PC-3 (cell line): ENCODE measurements around the gene LOXL4. TPM values are rescaled to one million over a fixed set of nuclear protein-coding genes. Genes with fewer than 3 reads are reported as not detected.

ENCODE experiments used
- ATAC-seq: fragments of 200-7000 bp; cut with Tn5 transposase; 2 replicates; pipeline ENCODE4 v1.9.1; 2020; ENCODE audit warnings: mild to moderate bottlenecking, moderate library complexity
- BruUV-seq: library from RNA; stranded (reverse); fragments of 400-500 nt; replicated peaks from 2 replicates; lab custom pipeline; 2021; lab: Mats Ljungman, UMichigan
- CTCF ChIA-PET: fragments of 300-600 bp; sonication (Branson Sonifier 250); formaldehyde crosslinking; loops from one replicate; lab custom pipeline; 2022; ENCODE audit warnings: antibody characterized with exemption; lab: Charles Lee
- POLR2A ChIA-PET: fragments of 300-600 bp; sonication (Branson Sonifier 250); formaldehyde crosslinking; loops from one replicate; lab custom pipeline; 2022; ENCODE audit warnings: antibody characterized with exemption; ENCODE audit not compliant: unreplicated experiment; lab: Charles Lee
- DNase-seq: peaks from one replicate; pipeline ENCODE4 v3.0.0-alpha.2; 2015
- H2AFZ ChIP-seq: fragments of 300-600 bp; sonication (generic); 2 replicates; pipeline ENCODE4 v1.6.0; 2016; ENCODE audit warnings: antibody characterized with exemption, low read length
- H3F3A ChIP-seq: fragments of 300-600 bp; sonication (generic); one replicate; pipeline ENCODE4 v1.6.0; 2017; ENCODE audit warnings: antibody characterized with exemption, low read length, control low read depth, mild to moderate bottlenecking; ENCODE audit not compliant: unreplicated experiment
- H3K27ac ChIP-seq: fragments of 300-600 bp; sonication (generic); 2 replicates; pipeline ENCODE4 v1.5.1; 2016; ENCODE audit warnings: mild to moderate bottlenecking, low read length
- H3K27me3 ChIP-seq: fragments of 300-600 bp; sonication (generic); 2 replicates; pipeline ENCODE4 v1.6.1; 2016; ENCODE audit warnings: low read length, mixed read lengths
- H3K36me3 ChIP-seq: fragments of 300-600 bp; sonication (generic); 2 replicates; pipeline ENCODE4 v1.6.1; 2016; ENCODE audit warnings: low read depth, mixed run types, low read length, mixed read lengths
- H3K4me1 ChIP-seq: fragments of 300-600 bp; sonication (generic); 2 replicates; pipeline ENCODE4 v1.5.1; 2016; ENCODE audit warnings: low read length; ENCODE audit not compliant: insufficient read depth
- H3K4me2 ChIP-seq: fragments of 300-600 bp; sonication (generic); 2 replicates; pipeline ENCODE4 v1.6.0; 2016; ENCODE audit warnings: low read length
- H3K4me3 ChIP-seq: fragments of 300-600 bp; sonication (generic); 2 replicates; pipeline ENCODE4 v1.5.1; 2016; ENCODE audit warnings: mild to moderate bottlenecking, low read length, mixed read lengths
- H3K79me2 ChIP-seq: fragments of 300-600 bp; sonication (generic); 2 replicates; pipeline ENCODE4 v1.6.1; 2017; ENCODE audit warnings: low read length, mixed read lengths
- H3K9ac ChIP-seq: fragments of 300-600 bp; sonication (generic); 2 replicates; pipeline ENCODE4 v1.6.0; 2016; ENCODE audit warnings: mild to moderate bottlenecking, low read length
- H3K9me2 ChIP-seq: fragments of 300-600 bp; sonication (generic); replicated peaks from 2 replicates; pipeline ENCODE4 v1.6.1; 2016; ENCODE audit warnings: mixed run types, low read length, mixed read lengths
- H3K9me3 ChIP-seq: fragments of 300-600 bp; sonication (generic); 2 replicates; pipeline ENCODE4 v1.6.1; 2016; ENCODE audit warnings: low read length, mixed read lengths
- H4K20me1 ChIP-seq: fragments of 300-600 bp; sonication (generic); 2 replicates; pipeline ENCODE4 v1.6.1; 2016; ENCODE audit warnings: low read length, mixed read lengths
- EZH2 ChIP-seq: fragments of 300-600 bp; sonication (generic); IDR thresholded peaks from one replicate; pipeline ENCODE4 v1.6.1; 2017; ENCODE audit warnings: antibody characterized with exemption, mild to moderate bottlenecking, low read length; ENCODE audit not compliant: unreplicated experiment
- EZH2phosphoT487 ChIP-seq: fragments of 300-600 bp; sonication (generic); IDR thresholded peaks from 2 replicates; pipeline ENCODE4 v1.6.1; 2018; ENCODE audit warnings: mild to moderate bottlenecking, antibody characterized with exemption, low read length, borderline replicate concordance
- intact Hi-C: fragments of 100-400 bp; cut with micrococcal nuclease; formaldehyde crosslinking; loops from 2 replicates; pipeline ENCODE4 v1.9.0; 2023
- total RNA-seq: library from RNA; depleted of rRNA; stranded (reverse); fragments of >200 nt; gene quantifications from 2 replicates; pipeline ENCODE4 v1.2.3, GENCODE V29; 2014
- TF ChIP-seq, protein P1 (sequence below): fragments of 300-600 bp; sonication (generic); conservative IDR thresholded peaks from 2 replicates; pipeline ENCODE4 v1.5.1; 2017; ENCODE audit warnings: antibody characterized with exemption, low read depth, mild to moderate bottlenecking, low read length

The LOXL4 gene
- total RNA-seq, 1 experiment from 2014 or later = 8.2 TPM

GRCh38 chr10:98261436-98262277 lies 6.3 kb downstream of the LOXL4 start:
- intact Hi-C loops = loop anchor here (1.0 to 10.0 kb wide), 4 partner anchors 48 to 403 kb away; no protein-coding TSS in a partner anchor

DNA sequence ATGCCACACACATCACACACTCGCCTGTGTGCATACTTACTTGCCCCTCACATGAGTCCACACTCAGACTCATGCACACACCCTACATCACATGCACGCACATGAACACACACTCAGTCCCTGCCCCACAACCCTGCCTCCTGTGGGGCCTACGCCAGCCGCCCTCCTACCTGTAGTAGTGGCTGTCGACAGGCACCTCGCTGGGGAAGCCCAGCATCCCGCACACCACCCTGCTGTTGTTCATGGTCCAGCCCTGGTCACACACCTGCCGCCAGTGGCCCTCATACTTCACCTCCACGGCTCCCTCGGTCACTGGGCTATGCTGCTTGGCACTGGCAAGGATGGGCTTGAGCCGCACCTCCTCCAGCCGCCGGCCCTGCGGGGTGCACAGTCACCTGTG lies 7.2 kb downstream of the LOXL4 start:
- POLR2A ChIA-PET = no interaction called here
- no peaks in the 10 kb centered on the region for H3K36me3 ChIP-seq
- peaks cover 24% of the 10 kb centered on the region for H3K4me1 ChIP-seq
- DNase-seq (no peak), ATAC-seq (peak; percentile 5; the same call in 1 of the 2 replicates)
- no peaks in the 10 kb centered on the region for H3K9me2 ChIP-seq
- H3K9me3 ChIP-seq = no peaks in the 10 kb centered on the region
- no peaks in the 10 kb centered on the region for H3K79me2 ChIP-seq
- H3F3A ChIP-seq = no peaks in the 10 kb centered on the region
- intact Hi-C loops = loop anchor here (5.0 to 10.0 kb wide), 3 partner anchors 144 to 404 kb away; no protein-coding TSS in a partner anchor
- H3K27ac ChIP-seq = peak overlapping the region; percentile 54; the same call in 1 of the 2 replicates
- no peak overlapping the region for H3K4me3 ChIP-seq
- H3K27me3 ChIP-seq = no peaks in the 10 kb centered on the region
- TF ChIP-seq, protein P1, sequence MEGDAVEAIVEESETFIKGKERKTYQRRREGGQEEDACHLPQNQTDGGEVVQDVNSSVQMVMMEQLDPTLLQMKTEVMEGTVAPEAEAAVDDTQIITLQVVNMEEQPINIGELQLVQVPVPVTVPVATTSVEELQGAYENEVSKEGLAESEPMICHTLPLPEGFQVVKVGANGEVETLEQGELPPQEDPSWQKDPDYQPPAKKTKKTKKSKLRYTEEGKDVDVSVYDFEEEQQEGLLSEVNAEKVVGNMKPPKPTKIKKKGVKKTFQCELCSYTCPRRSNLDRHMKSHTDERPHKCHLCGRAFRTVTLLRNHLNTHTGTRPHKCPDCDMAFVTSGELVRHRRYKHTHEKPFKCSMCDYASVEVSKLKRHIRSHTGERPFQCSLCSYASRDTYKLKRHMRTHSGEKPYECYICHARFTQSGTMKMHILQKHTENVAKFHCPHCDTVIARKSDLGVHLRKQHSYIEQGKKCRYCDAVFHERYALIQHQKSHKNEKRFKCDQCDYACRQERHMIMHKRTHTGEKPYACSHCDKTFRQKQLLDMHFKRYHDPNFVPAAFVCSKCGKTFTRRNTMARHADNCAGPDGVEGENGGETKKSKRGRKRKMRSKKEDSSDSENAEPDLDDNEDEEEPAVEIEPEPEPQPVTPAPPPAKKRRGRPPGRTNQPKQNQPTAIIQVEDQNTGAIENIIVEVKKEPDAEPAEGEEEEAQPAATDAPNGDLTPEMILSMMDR = no peak
- peak overlapping the region; percentile 19; the same call in 1 of the 2 replicates for H3K4me2 ChIP-seq
- H3K9ac ChIP-seq = no peak overlapping the region
- no TSS peak for BruUV-seq
- CTCF ChIA-PET = no interaction called here
- no peaks in the 10 kb centered on the region for H4K20me1 ChIP-seq
- H2AFZ ChIP-seq = no peak overlapping the region

More at GRCh38 chr10:98261436-98262277, 6.3 kb downstream of the LOXL4 start:
- no peak for ATAC-seq
- H3K36me3 ChIP-seq = no peaks in the 10 kb centered on the region
- no peak overlapping the region for H3K4me3 ChIP-seq
- H2AFZ ChIP-seq = no peak overlapping the region
- no peak overlapping the region for H3K4me2 ChIP-seq
- no peaks in the 10 kb centered on the region for H3K27me3 ChIP-seq
- H3K9ac ChIP-seq = no peak overlapping the region
- H3K27ac ChIP-seq = no peak overlapping the region
- no peaks in the 10 kb centered on the region for H3K79me2 ChIP-seq
- peaks cover 24% of the 10 kb centered on the region for H3K4me1 ChIP-seq
- no peaks in the 10 kb centered on the region for H3F3A ChIP-seq
- no peaks in the 10 kb centered on the region for H3K9me3 ChIP-seq
- H4K20me1 ChIP-seq = no peaks in the 10 kb centered on the region
- ChIA-PET CTCF (interaction anchor here (0.6 kb wide), 1 partner anchor 1341 kb away, joined by 5 read pairs; no protein-coding TSS in a partner anchor), POLR2A (no interaction called here)
- no peaks in the 10 kb centered on the region for H3K9me2 ChIP-seq
- DNase-seq = no peak
- no peak for TF ChIP-seq EZH2phosphoT487
- TF ChIP-seq, protein P1 = no peak
- no peak for TF ChIP-seq EZH2
- no TSS peak for BruUV-seq

DNA sequence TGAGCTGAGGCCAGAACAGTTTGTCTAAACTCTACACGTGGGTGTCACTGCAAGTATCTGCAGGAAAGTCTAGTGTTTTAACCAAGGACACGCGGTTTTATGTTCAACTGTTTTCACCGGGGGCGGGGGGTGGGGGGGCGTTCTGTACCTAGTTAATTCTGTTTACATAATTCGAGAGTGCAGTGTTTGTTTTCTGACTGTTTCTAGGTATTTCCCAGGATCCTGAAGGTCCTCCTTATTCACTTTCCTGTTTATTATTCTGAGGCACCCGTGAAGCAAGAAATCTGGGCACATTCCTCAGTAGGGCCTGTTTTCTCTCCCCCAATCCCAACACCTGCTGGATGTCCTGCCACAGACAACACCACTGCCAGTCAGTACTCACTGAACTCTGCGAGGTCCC lies 7.6 kb downstream of the LOXL4 start:
- DNase-seq (peak; percentile 35), ATAC-seq (peak; percentile 23)
- BruUV-seq = no TSS peak
- Histone ChIP-seq H3K36me3 (no peaks in the 10 kb centered on the region), H3K4me1 (peaks cover 24% of the 10 kb centered on the region), H3K4me3 (no peak overlapping the region), H3K27ac (peak overlapping the region; percentile 54), H3F3A (no peaks in the 10 kb centered on the region), H3K79me2 (no peaks in the 10 kb centered on the region), H3K4me2 (peak overlapping the region; percentile 19; the same call in 1 of the 2 replicates), H3K9me3 (no peaks in the 10 kb centered on the region), H4K20me1 (no peaks in the 10 kb centered on the region), H3K9ac (no peak overlapping the region), H3K27me3 (no peaks in the 10 kb centered on the region), H2AFZ (0 out of 2 replicates have a peak overlapping the region, but pooled peaks have one; percentile 38), H3K9me2 (no peaks in the 10 kb centered on the region)
- intact Hi-C loops = loop anchor here (5.0 to 10.0 kb wide), 3 partner anchors 144 to 404 kb away; no protein-coding TSS in a partner anchor
- ChIA-PET CTCF (no interaction called here), POLR2A (no interaction called here)
- TF ChIP-seq, protein P1 = no peak
